H9 (cell line): ENCODE results near the gene TRIM38. TPM values are rescaled to one million over a fixed set of nuclear protein-coding genes. Genes with fewer than 3 reads are reported as not detected.

ENCODE experiments used
- DNase-seq: peaks from one replicate; pipeline ENCODE4 v3.0.0-alpha.2; 2017
- H2AFZ ChIP-seq: one replicate; pipeline ENCODE4 v1.6.1; 2013; ENCODE audit warnings: mild to moderate bottlenecking, low read length, control low read depth, moderate library complexity
- H2AK5ac ChIP-seq: 2 replicates; pipeline ENCODE4 v1.6.1; 2013; ENCODE audit warnings: low read length, control low read depth, mixed read lengths; ENCODE audit not compliant: insufficient read length
- H2BK120ac ChIP-seq: one replicate; pipeline ENCODE4 v1.6.1; 2013; ENCODE audit warnings: low read depth, mild to moderate bottlenecking, low read length, control low read depth, inconsistent platforms; ENCODE audit not compliant: poor library complexity, severe bottlenecking
- H2BK12ac ChIP-seq: 2 replicates; pipeline ENCODE4 v1.6.1; 2013; ENCODE audit warnings: low read length, control low read depth, mixed read lengths, low read depth; ENCODE audit not compliant: insufficient read length
- H2BK15ac ChIP-seq: 2 replicates; pipeline ENCODE4 v1.6.1; 2013; ENCODE audit warnings: low read depth, low read length, control low read depth
- H2BK20ac ChIP-seq: one replicate; pipeline ENCODE4 v1.6.1; 2013; ENCODE audit warnings: low read depth, mild to moderate bottlenecking, low read length, control low read depth, inconsistent platforms; ENCODE audit not compliant: poor library complexity, severe bottlenecking
- H2BK5ac ChIP-seq: 2 replicates; pipeline ENCODE4 v1.6.1; 2013; ENCODE audit warnings: low read length, control low read depth, mixed read lengths; ENCODE audit not compliant: insufficient read length
- H3K14ac ChIP-seq: 2 replicates; pipeline ENCODE4 v1.6.1; 2013; ENCODE audit warnings: low read length, control low read depth; ENCODE audit not compliant: insufficient read depth
- H3K18ac ChIP-seq: 2 replicates; pipeline ENCODE4 v1.6.1; 2013; ENCODE audit warnings: low read depth, mild to moderate bottlenecking, mixed read lengths, low read length, control low read depth; ENCODE audit not compliant: insufficient read length
- H3K23ac ChIP-seq: 2 replicates; pipeline ENCODE4 v1.6.1; 2013; ENCODE audit warnings: low read length, control low read depth, mixed read lengths, low read depth; ENCODE audit not compliant: insufficient read length
- H3K23me2 ChIP-seq: 2 replicates; pipeline ENCODE4 v1.6.1; 2013; ENCODE audit warnings: low read depth, mild to moderate bottlenecking, mixed read lengths, low read length, control low read depth; ENCODE audit not compliant: insufficient read length, poor library complexity, severe bottlenecking
- H3K27ac ChIP-seq: 2 replicates; pipeline ENCODE4 v1.5.1; 2013; ENCODE audit warnings: low read length, control low read depth, mixed read lengths, low read depth; ENCODE audit not compliant: insufficient read length
- H3K27me3 ChIP-seq: 2 replicates; pipeline ENCODE4 v1.6.1; 2013; ENCODE audit warnings: low read length, control low read depth, inconsistent platforms; ENCODE audit not compliant: insufficient read depth
- H3K4ac ChIP-seq: 2 replicates; pipeline ENCODE4 v1.6.1; 2013; ENCODE audit warnings: low read depth, mild to moderate bottlenecking, control low read depth, inconsistent platforms, low read length, moderate library complexity
- H3K4me1 ChIP-seq: 2 replicates; pipeline ENCODE4 v1.6.1; 2013; ENCODE audit warnings: low read length, control low read depth, inconsistent platforms; ENCODE audit not compliant: insufficient read depth
- H3K4me2 ChIP-seq: 2 replicates; pipeline ENCODE4 v1.6.1; 2013; ENCODE audit warnings: low read length, control low read depth, mixed read lengths; ENCODE audit not compliant: insufficient read length, insufficient read depth
- H3K56ac ChIP-seq: 2 replicates; pipeline ENCODE4 v1.6.1; 2013; ENCODE audit warnings: low read depth, mild to moderate bottlenecking, mixed read lengths, low read length, control low read depth; ENCODE audit not compliant: insufficient read length
- H3K79me1 ChIP-seq: 2 replicates; pipeline ENCODE4 v1.6.1; 2013; ENCODE audit warnings: low read depth, mild to moderate bottlenecking, moderate library complexity, low read length, control low read depth, inconsistent platforms; ENCODE audit not compliant: insufficient read depth, poor library complexity, severe bottlenecking
- H3K79me2 ChIP-seq: 2 replicates; pipeline ENCODE4 v1.6.1; 2013; ENCODE audit warnings: low read length, control low read depth, inconsistent platforms; ENCODE audit not compliant: insufficient read depth
- H3K9ac ChIP-seq: 2 replicates; pipeline ENCODE4 v1.6.1; 2013; ENCODE audit warnings: low read length, control low read depth, mixed read lengths; ENCODE audit not compliant: insufficient read length; ENCODE audit errors: extremely low read depth
- H3K9me3 ChIP-seq: one replicate; pipeline ENCODE4 v1.6.1; 2013; ENCODE audit warnings: low read depth, low read length, inconsistent platforms; ENCODE audit not compliant: control insufficient read depth
- H3T11ph ChIP-seq: one replicate; pipeline ENCODE4 v1.6.1; 2013; ENCODE audit warnings: mild to moderate bottlenecking, low read length, control low read depth, inconsistent platforms
- H4K20me1 ChIP-seq: one replicate; pipeline ENCODE4 v1.6.1; 2013; ENCODE audit not compliant: control insufficient read depth, insufficient read length, insufficient read depth
- H4K5ac ChIP-seq: 2 replicates; pipeline ENCODE4 v1.6.1; 2013; ENCODE audit warnings: low read depth, mild to moderate bottlenecking, mixed read lengths, low read length, control low read depth; ENCODE audit not compliant: insufficient read length
- H4K8ac ChIP-seq: replicated peaks from 2 replicates; pipeline ENCODE4 v1.6.1; 2013; ENCODE audit warnings: low read length, control low read depth, mixed read lengths, low read depth; ENCODE audit not compliant: insufficient read length
- H4K91ac ChIP-seq: 2 replicates; pipeline ENCODE4 v1.6.1; 2013; ENCODE audit warnings: low read depth, mild to moderate bottlenecking, moderate library complexity, mixed read lengths, low read length, control low read depth; ENCODE audit not compliant: insufficient read length
- H3K27ac Mint-ChIP-seq, 3 experiments: 2 replicates in 2 of 3; 3 replicates in 1 of 3; pipeline ENCODE4 v1.8.0; 2020 to 2021; ENCODE audit warnings: mixed read lengths in 3 of 3, mild to moderate bottlenecking in 1 of 3, moderate library complexity in 1 of 3
- H3K27me3 Mint-ChIP-seq: 2 replicates; pipeline ENCODE4 v1.8.0; 2021; ENCODE audit warnings: low read depth, mild to moderate bottlenecking, moderate library complexity, mixed read lengths
- H3K36me3 Mint-ChIP-seq, 3 experiments: 2 replicates in 2 of 3; 3 replicates in 1 of 3; pipeline ENCODE4 v1.8.0; 2020 to 2021; ENCODE audit warnings: low read depth in 3 of 3, mixed read lengths in 3 of 3; ENCODE audit not compliant: insufficient read depth in 1 of 3
- H3K4me1 Mint-ChIP-seq, 2 experiments: 2 replicates each; pipeline ENCODE4 v1.8.0; 2020; ENCODE audit warnings: mixed read lengths in 2 of 2
- H3K4me3 Mint-ChIP-seq, 2 experiments: 2 replicates in 1 of 2; 3 replicates in 1 of 2; pipeline ENCODE4 v1.8.0; 2020 to 2021; ENCODE audit warnings: mild to moderate bottlenecking in 2 of 2, mixed read lengths in 2 of 2, moderate library complexity in 1 of 2
- H3K9me3 Mint-ChIP-seq, 2 experiments: 2 replicates in 1 of 2; 3 replicates in 1 of 2; pipeline ENCODE4 v1.8.0; 2020; ENCODE audit warnings: mild to moderate bottlenecking in 2 of 2, mixed read lengths in 2 of 2, moderate library complexity in 1 of 2
- WGBS: extraction: QIAGEN DNeasy Blood & Tissue Kit; methylation state at CpG from one replicate; pipeline ENCODE4 v1.1.7; 2013; ENCODE audit warnings: missing lambda C conversion rate, low lambda C conversion rate, mixed read lengths; ENCODE audit not compliant: insufficient read length; ENCODE audit errors: extremely low coverage; 5-methylcytosine and 5-hydroxymethylcytosine counted together
- total RNA-seq: library from RNA; stranded (reverse); gene quantifications from 2 replicates; pipeline ENCODE4 v1.2.1, GENCODE V29; 2021
- TF ChIP-seq, protein P1 (sequence below): fragments of 200-600 bp; sonication (generic); conservative IDR thresholded peaks from 3 replicates; pipeline ENCODE4 v1.8.0; 2021; ENCODE audit warnings: antibody characterized with exemption, mild to moderate bottlenecking

Gene TRIM38
- total RNA-seq, 1 experiment from 2014 or later = 0.61 TPM

DNA sequence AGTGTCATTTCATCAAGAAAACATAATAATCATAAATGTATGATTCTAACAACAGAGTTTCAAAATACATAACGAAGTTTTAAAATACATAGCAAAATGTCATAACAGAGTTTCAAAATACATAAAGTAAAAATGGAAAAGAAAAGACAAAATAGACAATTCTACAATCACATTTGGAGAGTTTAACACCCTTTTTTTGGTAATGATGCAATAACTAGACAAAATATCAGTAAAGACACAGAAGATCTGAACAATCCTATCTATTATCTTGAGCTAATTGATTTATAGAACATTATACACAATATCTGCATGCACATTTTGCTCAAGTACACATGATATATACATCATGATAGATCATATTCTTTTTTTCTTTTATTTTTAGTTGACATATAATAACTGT, 18.7 kb upstream of the TRIM38 start:
- no peak overlapping the region for H3K56ac ChIP-seq
- no peak overlapping the region for H2AK5ac ChIP-seq
- H3K4ac ChIP-seq = no peak overlapping the region
- H3K23ac ChIP-seq = no peak overlapping the region
- no peak overlapping the region for H3K9ac ChIP-seq
- no peak overlapping the region for H3K27ac ChIP-seq
- no peak overlapping the region for H2AFZ ChIP-seq
- no peak overlapping the region for H4K91ac ChIP-seq
- H3K79me1 ChIP-seq = no peaks in the 10 kb centered on the region
- no peak overlapping the region for H2BK20ac ChIP-seq
- Mint-ChIP-seq H3K9me3 (peaks cover 10 to 12% of the 10 kb centered on the region in 2 experiments), H3K36me3 (peaks cover 4 to 14% (median 10%) of the 10 kb centered on the region in 3 experiments; a peak in 5 of 7 replicates), H3K4me1 (no peaks in the 10 kb centered on the region), H3K4me3 (no peak overlapping the region), H3K27ac (no peak overlapping the region), H3K27me3 (no peaks in the 10 kb centered on the region)
- H4K8ac ChIP-seq = no peak overlapping the region
- H2BK12ac ChIP-seq = no peak overlapping the region
- H2BK5ac ChIP-seq = no peak overlapping the region
- no peak overlapping the region for H4K5ac ChIP-seq
- no peaks in the 10 kb centered on the region for H4K20me1 ChIP-seq
- no peaks in the 10 kb centered on the region for H3K27me3 ChIP-seq
- no peaks in the 10 kb centered on the region for H3K9me3 ChIP-seq
- no peak overlapping the region for H2BK15ac ChIP-seq
- H3K4me2 ChIP-seq = no peak overlapping the region
- H3K18ac ChIP-seq = no peak overlapping the region
- no peaks in the 10 kb centered on the region for H3K79me2 ChIP-seq
- no peaks in the 10 kb centered on the region for H3K23me2 ChIP-seq
- TF ChIP-seq, protein P1, sequence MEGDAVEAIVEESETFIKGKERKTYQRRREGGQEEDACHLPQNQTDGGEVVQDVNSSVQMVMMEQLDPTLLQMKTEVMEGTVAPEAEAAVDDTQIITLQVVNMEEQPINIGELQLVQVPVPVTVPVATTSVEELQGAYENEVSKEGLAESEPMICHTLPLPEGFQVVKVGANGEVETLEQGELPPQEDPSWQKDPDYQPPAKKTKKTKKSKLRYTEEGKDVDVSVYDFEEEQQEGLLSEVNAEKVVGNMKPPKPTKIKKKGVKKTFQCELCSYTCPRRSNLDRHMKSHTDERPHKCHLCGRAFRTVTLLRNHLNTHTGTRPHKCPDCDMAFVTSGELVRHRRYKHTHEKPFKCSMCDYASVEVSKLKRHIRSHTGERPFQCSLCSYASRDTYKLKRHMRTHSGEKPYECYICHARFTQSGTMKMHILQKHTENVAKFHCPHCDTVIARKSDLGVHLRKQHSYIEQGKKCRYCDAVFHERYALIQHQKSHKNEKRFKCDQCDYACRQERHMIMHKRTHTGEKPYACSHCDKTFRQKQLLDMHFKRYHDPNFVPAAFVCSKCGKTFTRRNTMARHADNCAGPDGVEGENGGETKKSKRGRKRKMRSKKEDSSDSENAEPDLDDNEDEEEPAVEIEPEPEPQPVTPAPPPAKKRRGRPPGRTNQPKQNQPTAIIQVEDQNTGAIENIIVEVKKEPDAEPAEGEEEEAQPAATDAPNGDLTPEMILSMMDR = no peak
- no peaks in the 10 kb centered on the region for H3K4me1 ChIP-seq
- no peak for DNase-seq
- H3T11ph ChIP-seq = no peak overlapping the region
- H3K14ac ChIP-seq = no peak overlapping the region
- no CpG with 5 or more reads among the region's 1 CpG for WGBS
- H2BK120ac ChIP-seq = no peak overlapping the region
